Measurements from ENCODE around the gene NEURL1B. TPM values are rescaled to one million over a fixed set of nuclear protein-coding genes. Genes with fewer than 3 reads are reported as not detected.

Gene NEURL1B
- total and polyA plus RNA-seq, 11 donors: 11.8 to 47.1 (median 25.8) TPM

DNA sequence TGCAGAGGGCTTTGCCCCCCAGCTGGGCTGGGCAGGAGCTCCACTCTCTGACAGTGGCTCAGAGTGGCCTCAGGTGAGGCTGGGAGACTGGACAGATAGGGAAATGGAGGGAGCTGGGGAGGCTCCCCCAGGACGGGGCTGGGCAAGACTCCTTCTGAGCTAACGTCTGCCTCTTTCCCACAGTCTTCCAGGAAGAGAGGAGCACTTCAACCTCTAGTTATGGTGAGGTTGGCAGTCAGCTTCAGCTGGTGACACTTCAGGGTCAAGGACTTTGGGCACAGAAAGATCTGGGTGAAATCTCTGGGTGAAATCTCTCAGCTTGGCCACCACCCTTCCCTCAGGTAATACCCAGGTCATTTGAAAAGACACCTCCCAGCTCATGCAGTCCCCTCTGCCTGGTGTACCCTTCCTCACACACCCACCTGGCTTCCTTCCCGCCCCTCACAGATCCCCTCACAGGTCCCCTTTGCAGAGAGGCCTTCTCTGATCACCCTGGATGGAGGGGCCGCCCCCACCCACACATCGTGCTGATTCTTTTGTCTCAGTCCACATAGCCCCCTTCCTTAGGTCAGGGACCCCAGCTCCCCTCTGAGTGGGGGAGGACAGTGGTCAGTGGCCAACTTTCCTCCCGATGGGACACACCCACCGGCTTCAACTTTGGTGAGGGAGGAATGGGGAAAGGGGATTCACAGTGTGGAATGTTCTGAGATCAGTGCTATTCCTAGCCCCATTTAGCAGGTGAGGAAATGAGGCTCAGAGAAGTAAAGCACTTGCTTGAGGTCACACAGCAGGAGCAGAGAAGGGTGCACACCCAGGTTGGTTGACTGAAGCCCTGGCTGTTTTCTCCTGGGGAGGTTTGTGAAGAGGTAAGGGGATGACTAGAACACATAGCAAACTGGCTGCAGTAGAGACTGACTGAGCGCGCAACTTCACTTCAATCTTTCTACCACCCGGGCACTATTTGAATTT lies 15.8 kb upstream of the NEURL1B start:
- WGBS, 4 donors: 78 to 83% (median 80%) methylated on average over 10 of the region's 10 CpGs
- peak overlapping the region in 1 of 12 donors; percentile 50 for H3K27ac ChIP-seq
- DNase-seq (peak in 1 of 5 donors; percentile 8), ATAC-seq (no peak)
- no peaks in the 10 kb centered on the region for H3K36me3 ChIP-seq
- intact Hi-C loops (cut with DNase I): no loop called here
- H3K4me1 ChIP-seq: peaks cover 0 to 8% (median 0%) of the 10 kb centered on the region in 12 donors
- no peak overlapping the region for H3K4me3 ChIP-seq
- H3K27me3 ChIP-seq: no peaks in the 10 kb centered on the region
- H3K9me3 ChIP-seq: no peaks in the 10 kb centered on the region
- TF ChIP-seq CTCF (IDR thresholded peaks at IDR 0.05): no peak
- no peak for TF ChIP-seq POLR2A (IDR thresholded peaks at IDR 0.05)

- Histone ChIP-seq H3K4me3 (no peak overlapping the region), H3K4me1 (peaks cover 0 to 8% (median 0%) of the 10 kb centered on the region in 12 donors), H3K36me3 (no peaks in the 10 kb centered on the region), H3K27ac (no peak overlapping the region), H3K27me3 (no peaks in the 10 kb centered on the region), H3K9me3 (no peaks in the 10 kb centered on the region)
- DNase-seq (peak in 1 of 5 donors; percentile 18), ATAC-seq (no peak)
- WGBS, 4 donors: 94 to 97% (median 97%) methylated on average over 8 of the region's 8 CpGs
- intact Hi-C loops (cut with DNase I): no loop called here
- TF ChIP-seq CTCF (IDR thresholded peaks at IDR 0.05) (no peak), POLR2A (IDR thresholded peaks at IDR 0.05) (no peak)
These were observed 15.0 kb upstream of the NEURL1B start for GRCh38 chr5:172626031-172626581.

DNA sequence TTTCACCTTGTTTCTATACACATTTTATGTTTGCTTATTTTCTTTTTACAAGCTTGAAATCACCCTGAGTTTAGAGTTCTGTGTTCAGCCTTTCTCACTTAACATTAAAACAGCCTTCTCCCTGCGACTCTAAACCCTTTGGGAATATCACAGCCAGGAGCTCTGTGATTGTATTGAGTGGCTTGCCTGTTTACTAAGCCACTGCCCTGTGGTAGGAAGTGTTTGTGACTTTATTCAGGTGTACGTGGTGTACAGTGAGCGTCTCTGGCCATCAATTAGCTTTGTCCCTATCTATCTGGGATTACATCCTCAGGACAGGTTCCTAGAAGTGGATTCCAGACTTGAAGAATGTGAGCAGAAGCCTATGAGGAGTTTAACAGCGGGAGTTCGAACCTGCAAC lies 11.0 kb upstream of the NEURL1B start:
- TF ChIP-seq POLR2A (IDR thresholded peaks at IDR 0.05) (no peak), CTCF (IDR thresholded peaks at IDR 0.05) (no peak)
- H3K4me3 ChIP-seq: no peak overlapping the region
- peaks cover 0 to 2% (median 0%) of the 10 kb centered on the region in 12 donors for H3K4me1 ChIP-seq
- H3K36me3 ChIP-seq: no peaks in the 10 kb centered on the region
- DNase-seq (no peak), ATAC-seq (no peak)
- intact Hi-C loops (cut with DNase I): no loop called here
- H3K9me3 ChIP-seq: no peaks in the 10 kb centered on the region
- no peaks in the 10 kb centered on the region for H3K27me3 ChIP-seq
- 89 to 95% (median 92%) methylated on average over 5 of the region's 5 CpGs for WGBS, 4 donors
- no peak overlapping the region for H3K27ac ChIP-seq

- no peak overlapping the region for H3K4me3 ChIP-seq
- no peaks in the 10 kb centered on the region for H3K4me1 ChIP-seq
- 95 to 98% (median 97%) methylated on average over 6 of the region's 6 CpGs for WGBS, 4 donors
- DNase-seq (no peak), ATAC-seq (no peak)
- no peaks in the 10 kb centered on the region for H3K36me3 ChIP-seq
- no peaks in the 10 kb centered on the region for H3K9me3 ChIP-seq
- H3K27me3 ChIP-seq: no peaks in the 10 kb centered on the region
- intact Hi-C loops (cut with DNase I): no loop called here
- H3K27ac ChIP-seq: no peak overlapping the region
- TF ChIP-seq CTCF (IDR thresholded peaks at IDR 0.05) (no peak), POLR2A (IDR thresholded peaks at IDR 0.05) (no peak)
These were observed 10.6 kb upstream of the NEURL1B start for GRCh38 chr5:172630482-172630881.

All from heart left ventricle (tissue), 16 donors.